Measurements from ENCODE around the gene CST3.

- TF ChIP-seq REST (IDR thresholded peaks at IDR 0.05; ENCODE audit: insufficient replicate concordance, low read depth) (no peak), CTCF (IDR thresholded peaks at IDR 0.05; ENCODE audit: insufficient read depth, low read length) (no peak), GABPA (IDR thresholded peaks at IDR 0.05; ENCODE audit: low read depth) (no peak), SPI1 (IDR thresholded peaks at IDR 0.05; ENCODE audit: borderline replicate concordance, low read depth) (no peak), POLR2AphosphoS5 (IDR thresholded peaks at IDR 0.05; ENCODE audit: low read depth) (no peak)
These were observed 13.4 kb upstream of the CST3 start for GRCh38 chr20:23651117-23651516.
